ENCODE measurements around the gene EXOC2.

GRCh38 chr6:652865-653264, 40.1 kb downstream of the EXOC2 start:
- TF ChIP-seq TCF3 (IDR thresholded peaks at IDR 0.05; ENCODE audit: borderline replicate concordance, insufficient read depth, low read depth, low read length), result no peak
- TF ChIP-seq SUZ12 (IDR thresholded peaks at IDR 0.05; ENCODE audit: unreplicated experiment), result no peak
- no peak for TF ChIP-seq SREBF1 (IDR thresholded peaks at IDR 0.05; ENCODE audit: low read length)
- no peak for TF ChIP-seq CTCF (IDR thresholded peaks at IDR 0.05 in 2 of 3, conservative IDR thresholded peaks at IDR 0.05 in 1 of 3; ENCODE audit: control insufficient read depth in 2 of 3, extremely low read depth in 1 of 3, insufficient read depth in 1 of 3, low read depth in 3 of 3, low read length in 3 of 3)
- no peak for TF ChIP-seq NRF1 (conservative IDR thresholded peaks at IDR 0.05; ENCODE audit: low read depth, low read length)
- TF ChIP-seq POLR2A (IDR thresholded peaks at IDR 0.05; ENCODE audit: low read depth, low read length), result no peak
